UCSD-AML1 (cell line): ENCODE results near the gene NLGN1.
A peak's percentile ranks its signal among the peaks of the same experiment; 100 is the strongest.
"Not testable (repeated sequence)": the region's sequence is repeated elsewhere in the genome, so short reads cannot be mapped to it uniquely, and the experiment has no call there.

Experiments used
- DNase-seq: peaks from one replicate; lab custom pipeline; 2025; ENCODE audit not compliant: unreplicated experiment; lab: John Stamatoyannopoulos, UW

Gene NLGN1

GRCh38 chr3:173397161-173398110 lies at the start of gene NLGN1:
NLGN1 (plus strand) TSS chr3:173397744.
- no peak for DNase-seq

DNA sequence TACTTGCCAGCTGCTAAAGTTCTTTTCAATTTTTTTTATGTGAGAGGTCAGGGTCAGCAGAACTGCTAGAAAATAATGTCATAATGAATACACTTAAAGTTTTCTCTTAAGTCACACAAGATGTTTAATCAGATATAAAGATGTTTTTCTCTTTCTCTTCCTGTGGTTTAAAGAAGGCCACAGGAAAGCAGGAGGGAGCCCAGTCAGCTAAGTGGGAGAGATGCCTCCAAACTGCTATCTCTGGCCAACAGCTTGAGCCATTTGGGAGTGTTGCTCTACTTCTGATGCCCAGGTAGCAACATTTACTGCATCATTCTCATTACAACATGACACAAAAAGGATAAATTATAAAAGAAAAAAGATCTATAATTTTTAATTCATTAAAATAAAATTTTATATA lies 45.7 kb upstream of the NLGN1 start:
- DNase-seq = no peak

DNA sequence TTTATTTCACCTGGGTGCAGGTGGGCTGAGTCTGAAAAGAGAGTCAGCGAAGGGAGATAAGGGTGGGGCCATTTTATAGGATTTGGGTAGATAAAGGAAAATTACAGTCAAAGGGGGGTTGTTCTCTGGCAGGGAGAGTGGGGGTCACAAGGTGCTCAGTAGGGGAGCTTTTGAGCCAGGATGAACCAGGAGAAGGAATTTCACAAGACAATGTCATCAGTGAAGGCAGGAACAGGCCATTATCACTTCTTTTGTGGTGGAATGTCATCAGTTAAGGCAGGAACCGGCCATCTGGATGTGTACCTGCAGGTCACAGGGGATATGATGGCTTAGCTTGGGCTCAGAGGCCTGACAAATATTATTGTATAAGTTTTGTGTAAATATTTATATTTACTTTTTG lies 44.4 kb upstream of the NLGN1 start:
- not testable (repeated sequence) for DNase-seq

GRCh38 chr3:173354124-173354523 lies 43.4 kb upstream of the NLGN1 start:
- DNase-seq = no peak

- no peak for DNase-seq
Measured at GRCh38 chr3:173371848-173372487, 25.6 kb upstream of the NLGN1 start.

- no peak for DNase-seq
Measured at GRCh38 chr3:173380681-173381080, 16.9 kb upstream of the NLGN1 start.

GRCh38 chr3:173381936-173382335 lies 15.6 kb upstream of the NLGN1 start:
- not testable (repeated sequence) for DNase-seq

GRCh38 chr3:173395073-173395411 lies 2.5 kb upstream of the NLGN1 start:
- no peak for DNase-seq

DNA sequence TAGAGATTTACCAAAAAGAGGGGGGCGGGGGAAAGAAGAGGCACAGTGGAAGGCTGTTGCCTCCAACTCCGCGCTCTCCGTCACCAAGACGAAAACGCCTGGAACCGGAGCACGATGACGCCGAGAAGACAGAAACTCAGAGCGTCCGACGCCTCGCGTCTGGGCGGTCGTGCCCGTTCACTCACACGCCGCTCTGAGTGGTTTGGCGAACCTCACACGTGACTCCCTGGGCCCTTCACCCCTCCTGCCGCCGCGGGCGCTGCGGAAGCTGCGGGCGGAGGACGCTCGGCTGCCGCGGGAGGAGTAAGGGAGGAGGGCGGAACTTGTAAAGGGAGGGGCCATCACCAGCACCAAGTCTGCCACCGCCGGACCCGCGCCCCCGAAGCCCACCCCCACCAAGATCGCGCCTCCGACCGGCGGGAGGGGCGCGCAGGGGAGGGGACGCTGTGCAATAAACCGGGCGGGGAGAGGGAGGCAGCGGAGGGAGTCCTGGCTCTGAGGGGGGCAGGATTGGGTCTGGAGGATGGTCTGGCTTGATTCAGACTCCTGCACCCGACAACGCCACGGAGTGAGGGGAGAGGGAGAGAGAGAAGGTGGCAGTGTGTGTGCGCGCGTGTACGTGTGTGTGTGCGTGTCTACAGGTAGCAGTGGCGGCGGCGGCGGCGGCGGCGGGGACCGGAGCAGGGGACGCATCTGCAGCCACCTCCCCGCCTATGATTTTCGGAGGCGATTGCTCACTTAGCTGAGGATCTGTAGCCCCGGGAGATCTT lies 1.9 kb upstream of the NLGN1 start:
- DNase-seq = peak; percentile 52

DNA sequence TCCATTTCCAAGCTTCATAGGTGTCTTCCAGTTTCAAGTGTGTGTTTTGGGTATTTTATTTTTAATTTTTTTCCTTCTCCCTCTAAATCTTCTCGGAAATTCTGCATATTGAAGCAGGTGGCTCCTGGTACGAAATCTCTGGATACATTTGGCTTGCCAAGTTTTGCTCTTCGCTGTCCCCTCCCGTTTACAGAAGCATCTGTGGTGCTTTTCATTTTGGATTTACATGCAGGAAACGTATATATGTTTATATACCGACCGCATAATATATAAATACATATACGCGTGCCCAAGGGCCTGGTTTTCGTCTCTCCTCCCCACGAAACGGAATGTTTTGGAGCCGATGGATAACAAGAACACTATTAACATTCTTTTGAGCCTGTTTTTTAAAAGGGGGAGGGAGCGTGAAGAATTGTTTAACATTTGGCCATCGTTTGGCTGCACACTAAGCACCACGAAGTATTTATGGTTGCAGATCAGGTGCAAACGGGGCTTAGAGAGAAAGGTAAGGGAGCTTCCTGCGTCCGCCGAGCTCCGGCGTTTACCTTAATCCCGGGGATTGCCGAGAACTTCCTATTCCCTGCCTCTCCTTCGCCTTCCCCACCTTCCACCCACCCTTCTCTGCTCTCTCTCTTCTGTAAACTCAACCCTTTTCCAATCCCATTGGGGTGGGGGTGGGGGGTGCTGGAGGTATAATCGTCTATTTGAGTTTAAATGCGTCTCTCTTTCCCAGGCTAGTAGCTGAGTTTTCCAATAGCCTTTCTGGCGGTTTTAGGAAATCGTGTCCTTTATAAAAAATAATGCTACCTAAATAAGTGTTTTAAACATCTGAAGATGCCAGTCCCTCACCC lies 1.1 kb upstream of the NLGN1 start:
- DNase-seq = no peak

- no peak for DNase-seq
Measured at GRCh38 chr3:173398111-173398479, 551 bp downstream of the NLGN1 start.

- DNase-seq = no peak
Measured at GRCh38 chr3:173399044-173399443, 1.5 kb downstream of the NLGN1 start.

GRCh38 chr3:173401369-173401768 lies 3.8 kb downstream of the NLGN1 start:
- DNase-seq = no peak

DNA sequence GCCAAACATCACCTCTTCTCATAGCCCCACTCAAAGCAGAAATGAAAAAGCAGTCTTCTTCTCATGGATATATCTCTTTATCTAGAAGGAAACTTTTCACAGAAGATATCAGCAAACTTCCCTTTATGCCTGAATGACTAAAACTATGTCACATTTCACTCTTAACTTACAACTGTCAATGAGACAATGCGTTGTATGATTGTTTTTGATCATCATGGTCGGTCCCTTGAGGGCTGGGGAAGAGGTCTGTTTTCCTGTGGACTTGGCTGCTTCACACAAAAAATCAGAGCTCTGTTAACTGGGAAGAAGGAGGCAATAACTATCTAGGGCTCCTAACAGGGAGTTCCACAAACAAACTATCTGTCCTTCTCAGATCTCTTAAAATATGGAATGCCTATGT lies 5.1 kb downstream of the NLGN1 start:
- DNase-seq = no peak

- DNase-seq = no peak
Measured at GRCh38 chr3:173403376-173403775, 5.8 kb downstream of the NLGN1 start.

DNA sequence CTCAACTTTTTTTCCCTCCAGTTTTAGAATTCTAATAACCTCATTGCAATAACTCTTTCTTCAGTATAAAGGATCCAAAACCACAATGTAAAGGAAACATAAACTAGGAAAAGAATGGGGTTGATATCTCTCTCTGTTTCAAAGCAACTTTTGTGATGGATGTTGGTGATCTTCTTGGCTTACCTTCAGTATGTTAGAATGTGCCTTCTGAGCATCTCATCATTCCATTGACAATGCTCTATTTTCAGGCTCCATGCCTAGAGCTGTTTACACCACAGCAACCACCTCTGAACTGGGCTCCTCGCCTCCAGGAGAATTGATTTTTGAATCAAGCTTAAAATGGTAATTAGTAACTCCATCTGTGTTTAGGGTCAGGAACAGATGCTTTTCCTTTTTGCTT lies 6.6 kb downstream of the NLGN1 start:
- no peak for DNase-seq

- DNase-seq = no peak
Measured at GRCh38 chr3:173410436-173410835, 12.9 kb downstream of the NLGN1 start.

DNA sequence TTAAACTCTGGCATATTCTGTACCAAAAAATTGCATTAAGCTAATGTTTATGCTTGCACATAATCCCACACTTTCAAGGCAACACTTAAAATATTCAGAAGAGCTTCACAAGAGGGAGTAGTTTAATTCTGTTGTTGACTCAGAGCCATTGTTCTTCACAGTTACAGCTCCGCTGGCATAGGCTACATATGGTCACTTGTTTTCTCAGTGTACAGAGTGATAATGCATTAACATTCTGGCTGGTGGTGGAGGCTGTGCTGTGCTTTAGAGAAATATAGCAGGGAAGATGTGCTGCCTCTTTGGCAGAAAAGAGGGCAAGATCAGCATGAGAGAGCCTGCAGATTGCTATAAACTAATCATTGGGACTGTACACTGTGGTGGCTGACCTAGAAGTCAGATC lies 13.3 kb downstream of the NLGN1 start:
- DNase-seq = no peak

GRCh38 chr3:173411375-173411973 lies 13.9 kb downstream of the NLGN1 start:
- no peak for DNase-seq

- DNase-seq = no peak
Measured at GRCh38 chr3:173416070-173416469, 18.5 kb downstream of the NLGN1 start.
